HepG2 (cell line): ENCODE measurements around the gene ETV5. TPM values are rescaled to one million over a fixed set of nuclear protein-coding genes. Genes with fewer than 3 reads are reported as not detected.

Experiments used
- AGO2 ChIP-seq: fragments of 200-400 bp; formaldehyde crosslinking; optimal IDR thresholded peaks from 2 replicates; pipeline ENCODE3; 2017; ENCODE audit warnings: mild to moderate bottlenecking, low read depth, low read length, moderate library complexity
- CHD2 ChIP-seq: IDR thresholded peaks from 2 replicates; pipeline ENCODE4 v1.6.1; 2011; ENCODE audit warnings: low read depth, low read length, improper control_type of control experiment
- FOXJ3 ChIP-seq: sonication (generic); formaldehyde crosslinking; IDR thresholded peaks from 2 replicates; pipeline ENCODE4 v1.4.0; 2020; ENCODE audit warnings: missing genetic modification reagents, mild to moderate bottlenecking, borderline replicate concordance
- GTF3A ChIP-seq: sonication (generic); formaldehyde crosslinking; conservative IDR thresholded peaks from 2 replicates; pipeline ENCODE4 v1.4.0; 2020; ENCODE audit warnings: mild to moderate bottlenecking, missing genetic modification reagents
- MXD4 ChIP-seq: IDR thresholded peaks from 2 replicates; pipeline ENCODE4 v1.6.1; 2016; ENCODE audit warnings: mild to moderate bottlenecking, missing biosample characterization, missing genetic modification reagents
- PCBP1 ChIP-seq: fragments of 200-400 bp; formaldehyde crosslinking; IDR thresholded peaks from 2 replicates; pipeline ENCODE4 v1.6.1; 2017; ENCODE audit warnings: mild to moderate bottlenecking, low read depth, low read length, borderline replicate concordance
- SAP130 ChIP-seq: IDR thresholded peaks from 2 replicates; pipeline ENCODE4 v1.6.1; 2016; ENCODE audit warnings: low read depth
- SNAPC2 ChIP-seq: sonication (generic); formaldehyde crosslinking; IDR thresholded peaks from 2 replicates; pipeline ENCODE4 v1.8.1; 2022; ENCODE audit warnings: mild to moderate bottlenecking, missing genetic modification reagents
- SRSF9 ChIP-seq: fragments of 200-400 bp; formaldehyde crosslinking; IDR thresholded peaks from 2 replicates; pipeline ENCODE4 v1.6.1; 2018; ENCODE audit warnings: borderline replicate concordance, mild to moderate bottlenecking, low read depth, low read length; ENCODE audit not compliant: insufficient read depth, poor library complexity, severe bottlenecking
- STAT6 ChIP-seq: sonication (generic); formaldehyde crosslinking; IDR thresholded peaks from 2 replicates; pipeline ENCODE4 v1.4.0; 2020; ENCODE audit warnings: missing genetic modification reagents, mild to moderate bottlenecking, borderline replicate concordance
- TARDBP ChIP-seq: sonication (generic); formaldehyde crosslinking; IDR thresholded peaks from 2 replicates; pipeline ENCODE4 v1.8.0; 2022; ENCODE audit warnings: mild to moderate bottlenecking, missing genetic modification reagents
- TCF7L2 ChIP-seq: IDR thresholded peaks from 2 replicates; pipeline ENCODE4 v1.6.1; 2011; ENCODE audit warnings: mild to moderate bottlenecking, low read depth, low read length, moderate library complexity
- ZEB1 ChIP-seq: IDR thresholded peaks from 2 replicates; pipeline ENCODE4 v1.6.1; 2012; ENCODE audit warnings: mild to moderate bottlenecking, low read depth, inconsistent platforms; ENCODE audit not compliant: insufficient replicate concordance
- ZNF333 ChIP-seq: sonication (generic); formaldehyde crosslinking; IDR thresholded peaks from 2 replicates; pipeline ENCODE4 v1.4.0; 2020; ENCODE audit warnings: mild to moderate bottlenecking, missing genetic modification reagents, borderline replicate concordance
- ZNF530 ChIP-seq: sonication (generic); formaldehyde crosslinking; IDR thresholded peaks from 2 replicates; pipeline ENCODE4 v1.5.0; 2020; ENCODE audit warnings: low read depth, mild to moderate bottlenecking, missing genetic modification reagents
- ZNF670 ChIP-seq: sonication (generic); formaldehyde crosslinking; IDR thresholded peaks from 2 replicates; pipeline ENCODE4 v1.8.0; 2022; ENCODE audit warnings: mild to moderate bottlenecking, missing genetic modification reagents, borderline replicate concordance
- polyA plus RNA-seq, 8 experiments: library from polyadenylated mRNA; depleted of rRNA in 3 of 8; stranded (reverse) in 7 of 8; unstranded in 1 of 8; fragments of >200 nt; fragmentation: Illumina TruSeq in 4 of 8; extraction: Trizol in 4 of 8; gene quantifications; 2 replicates each; pipeline versions ENCODE4 v1.2.1 to v1.2.3, GENCODE V29; 2011 to 2016; ENCODE audit warnings: low read depth in 4 of 8, missing spikeins in 1 of 8, mixed read lengths in 1 of 8; ENCODE audit not compliant: insufficient read depth in 1 of 8
- total RNA-seq, 5 experiments: library from RNA; depleted of rRNA; stranded (reverse); fragments of >200 nt; fragmentation: Illumina TruSeq; extraction: Trizol; gene quantifications; 2 replicates each; pipeline ENCODE4 v1.2.3, GENCODE V29; 2016; ENCODE audit warnings: low read depth in 1 of 5
- TF ChIP-seq, protein P1 (sequence below): sonication (generic); formaldehyde crosslinking; IDR thresholded peaks from 2 replicates; pipeline ENCODE4 v1.9.0; 2021; ENCODE audit warnings: missing genetic modification reagents, mild to moderate bottlenecking, borderline replicate concordance
- TF ChIP-seq, protein P2 (sequence below): sonication (generic); formaldehyde crosslinking; IDR thresholded peaks from 2 replicates; pipeline ENCODE4 v1.4.0; 2020; ENCODE audit warnings: mild to moderate bottlenecking, missing genetic modification reagents, borderline replicate concordance

ETV5 gene
- total and polyA plus RNA-seq, 2 of the 13 experiments (the other 11 are each of a cell fraction or from before 2014, with no cell fraction given), result 52.9 to 57.2 TPM

GRCh38 chr3:186108106-186108940 lies 566 bp downstream of the ETV5 start (continued):
- no peak for TF ChIP-seq STAT6 (CRISPR knock-in tag)
- TF ChIP-seq SAP130 (CRISPR knock-in tag), result peak; percentile 19
- TF ChIP-seq FOXJ3 (CRISPR knock-in tag), result no peak
- TF ChIP-seq CHD2, result peak; percentile 92
- TF ChIP-seq PCBP1, result no peak
- TF ChIP-seq, protein P1, sequence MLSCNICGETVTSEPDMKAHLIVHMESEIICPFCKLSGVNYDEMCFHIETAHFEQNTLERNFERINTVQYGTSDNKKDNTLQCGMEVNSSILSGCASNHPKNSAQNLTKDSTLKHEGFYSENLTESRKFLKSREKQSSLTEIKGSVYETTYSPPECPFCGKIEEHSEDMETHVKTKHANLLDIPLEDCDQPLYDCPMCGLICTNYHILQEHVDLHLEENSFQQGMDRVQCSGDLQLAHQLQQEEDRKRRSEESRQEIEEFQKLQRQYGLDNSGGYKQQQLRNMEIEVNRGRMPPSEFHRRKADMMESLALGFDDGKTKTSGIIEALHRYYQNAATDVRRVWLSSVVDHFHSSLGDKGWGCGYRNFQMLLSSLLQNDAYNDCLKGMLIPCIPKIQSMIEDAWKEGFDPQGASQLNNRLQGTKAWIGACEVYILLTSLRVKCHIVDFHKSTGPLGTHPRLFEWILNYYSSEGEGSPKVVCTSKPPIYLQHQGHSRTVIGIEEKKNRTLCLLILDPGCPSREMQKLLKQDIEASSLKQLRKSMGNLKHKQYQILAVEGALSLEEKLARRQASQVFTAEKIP (CRISPR knock-in tag), result no peak
- TF ChIP-seq ZNF333 (CRISPR knock-in tag), result no peak
- no peak for TF ChIP-seq TARDBP (CRISPR knock-in tag)
- no peak for TF ChIP-seq GTF3A (CRISPR knock-in tag)
- TF ChIP-seq SNAPC2 (CRISPR knock-in tag), result no peak
- peak; percentile 76 for TF ChIP-seq AGO2
- TF ChIP-seq MXD4 (CRISPR knock-in tag), result no peak
- TF ChIP-seq SRSF9, result no peak
- no peak for TF ChIP-seq TCF7L2
- TF ChIP-seq, protein P2, sequence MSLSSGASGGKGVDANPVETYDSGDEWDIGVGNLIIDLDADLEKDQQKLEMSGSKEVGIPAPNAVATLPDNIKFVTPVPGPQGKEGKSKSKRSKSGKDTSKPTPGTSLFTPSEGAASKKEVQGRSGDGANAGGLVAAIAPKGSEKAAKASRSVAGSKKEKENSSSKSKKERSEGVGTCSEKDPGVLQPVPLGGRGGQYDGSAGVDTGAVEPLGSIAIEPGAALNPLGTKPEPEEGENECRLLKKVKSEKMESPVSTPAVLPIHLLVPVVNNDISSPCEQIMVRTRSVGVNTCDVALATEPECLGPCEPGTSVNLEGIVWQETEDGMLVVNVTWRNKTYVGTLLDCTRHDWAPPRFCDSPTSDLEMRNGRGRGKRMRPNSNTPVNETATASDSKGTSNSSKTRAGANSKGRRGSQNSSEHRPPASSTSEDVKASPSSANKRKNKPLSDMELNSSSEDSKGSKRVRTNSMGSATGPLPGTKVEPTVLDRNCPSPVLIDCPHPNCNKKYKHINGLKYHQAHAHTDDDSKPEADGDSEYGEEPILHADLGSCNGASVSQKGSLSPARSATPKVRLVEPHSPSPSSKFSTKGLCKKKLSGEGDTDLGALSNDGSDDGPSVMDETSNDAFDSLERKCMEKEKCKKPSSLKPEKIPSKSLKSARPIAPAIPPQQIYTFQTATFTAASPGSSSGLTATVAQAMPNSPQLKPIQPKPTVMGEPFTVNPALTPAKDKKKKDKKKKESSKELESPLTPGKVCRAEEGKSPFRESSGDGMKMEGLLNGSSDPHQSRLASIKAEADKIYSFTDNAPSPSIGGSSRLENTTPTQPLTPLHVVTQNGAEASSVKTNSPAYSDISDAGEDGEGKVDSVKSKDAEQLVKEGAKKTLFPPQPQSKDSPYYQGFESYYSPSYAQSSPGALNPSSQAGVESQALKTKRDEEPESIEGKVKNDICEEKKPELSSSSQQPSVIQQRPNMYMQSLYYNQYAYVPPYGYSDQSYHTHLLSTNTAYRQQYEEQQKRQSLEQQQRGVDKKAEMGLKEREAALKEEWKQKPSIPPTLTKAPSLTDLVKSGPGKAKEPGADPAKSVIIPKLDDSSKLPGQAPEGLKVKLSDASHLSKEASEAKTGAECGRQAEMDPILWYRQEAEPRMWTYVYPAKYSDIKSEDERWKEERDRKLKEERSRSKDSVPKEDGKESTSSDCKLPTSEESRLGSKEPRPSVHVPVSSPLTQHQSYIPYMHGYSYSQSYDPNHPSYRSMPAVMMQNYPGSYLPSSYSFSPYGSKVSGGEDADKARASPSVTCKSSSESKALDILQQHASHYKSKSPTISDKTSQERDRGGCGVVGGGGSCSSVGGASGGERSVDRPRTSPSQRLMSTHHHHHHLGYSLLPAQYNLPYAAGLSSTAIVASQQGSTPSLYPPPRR, result no peak
- no peak for TF ChIP-seq ZEB1
- no peak for TF ChIP-seq ZNF530 (CRISPR knock-in tag)
- TF ChIP-seq ZNF670 (CRISPR knock-in tag), result 0 out of 2 replicates have a peak, but pooled peaks have one; percentile 4
